CD4-positive, alpha-beta T cell treated with Interleukin-6 at 100 ng/mL for 8 hours (primary cell): ENCODE results near the gene IL27RA.
"Not testable (repeated sequence)": the region's sequence is repeated elsewhere in the genome, so short reads cannot be mapped to it uniquely, and the experiment has no call there.

Experiments used
- DNase-seq: peaks from one replicate; pipeline ENCODE4 v3.0.0-alpha.2; 2020; ENCODE audit warnings: mixed read lengths, low spot score

Gene IL27RA

GRCh38 chr19:14030997-14031718 is 404 bp upstream of the IL27RA start:
- peak; percentile 86 for DNase-seq

DNA sequence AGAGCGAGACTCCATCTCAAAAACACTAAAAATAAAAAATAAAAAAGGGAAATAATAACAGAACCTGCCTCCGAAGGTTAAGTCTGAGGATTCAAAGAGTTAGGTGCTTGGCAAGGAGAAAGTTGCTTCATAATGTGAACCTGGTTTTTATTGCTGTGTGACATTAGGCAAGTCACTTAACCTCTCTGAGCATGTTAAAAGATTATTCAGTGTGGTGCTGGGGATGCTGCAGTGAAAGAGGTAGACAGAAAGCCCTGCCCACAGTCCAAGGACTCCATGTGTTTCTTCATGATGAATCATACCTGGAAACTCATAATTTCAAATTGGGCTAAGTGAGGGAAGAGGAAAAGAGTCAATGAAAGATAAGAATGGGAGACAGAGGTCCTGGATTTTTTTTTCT is 2.4 kb downstream of the IL27RA start:
- no peak for DNase-seq

GRCh38 chr19:14035159-14035558 is 3.6 kb downstream of the IL27RA start:
- not testable (repeated sequence) for DNase-seq

- no peak for DNase-seq
These were observed 4.1 kb downstream of the IL27RA start for GRCh38 chr19:14035706-14036105.

DNA sequence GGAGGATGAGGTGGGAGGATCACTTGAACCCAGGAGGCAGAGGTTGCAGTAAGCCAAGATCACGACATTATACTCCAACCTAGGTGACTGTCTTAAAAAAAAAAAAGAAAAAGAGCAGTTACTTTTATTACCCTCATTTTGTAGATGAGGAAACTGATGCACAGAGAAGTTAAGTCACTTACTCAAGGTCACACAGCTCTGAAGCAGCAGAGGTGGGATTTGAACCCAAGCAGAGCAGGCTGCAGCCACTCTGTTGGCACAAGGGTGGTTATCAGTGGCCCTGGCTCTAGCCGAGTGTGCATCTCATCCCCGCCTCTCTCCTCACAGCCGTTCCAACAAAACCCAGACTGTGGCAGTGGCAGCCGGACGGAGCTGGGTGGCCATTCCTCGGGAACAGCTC is 7.6 kb downstream of the IL27RA start:
- DNase-seq = no peak

DNA sequence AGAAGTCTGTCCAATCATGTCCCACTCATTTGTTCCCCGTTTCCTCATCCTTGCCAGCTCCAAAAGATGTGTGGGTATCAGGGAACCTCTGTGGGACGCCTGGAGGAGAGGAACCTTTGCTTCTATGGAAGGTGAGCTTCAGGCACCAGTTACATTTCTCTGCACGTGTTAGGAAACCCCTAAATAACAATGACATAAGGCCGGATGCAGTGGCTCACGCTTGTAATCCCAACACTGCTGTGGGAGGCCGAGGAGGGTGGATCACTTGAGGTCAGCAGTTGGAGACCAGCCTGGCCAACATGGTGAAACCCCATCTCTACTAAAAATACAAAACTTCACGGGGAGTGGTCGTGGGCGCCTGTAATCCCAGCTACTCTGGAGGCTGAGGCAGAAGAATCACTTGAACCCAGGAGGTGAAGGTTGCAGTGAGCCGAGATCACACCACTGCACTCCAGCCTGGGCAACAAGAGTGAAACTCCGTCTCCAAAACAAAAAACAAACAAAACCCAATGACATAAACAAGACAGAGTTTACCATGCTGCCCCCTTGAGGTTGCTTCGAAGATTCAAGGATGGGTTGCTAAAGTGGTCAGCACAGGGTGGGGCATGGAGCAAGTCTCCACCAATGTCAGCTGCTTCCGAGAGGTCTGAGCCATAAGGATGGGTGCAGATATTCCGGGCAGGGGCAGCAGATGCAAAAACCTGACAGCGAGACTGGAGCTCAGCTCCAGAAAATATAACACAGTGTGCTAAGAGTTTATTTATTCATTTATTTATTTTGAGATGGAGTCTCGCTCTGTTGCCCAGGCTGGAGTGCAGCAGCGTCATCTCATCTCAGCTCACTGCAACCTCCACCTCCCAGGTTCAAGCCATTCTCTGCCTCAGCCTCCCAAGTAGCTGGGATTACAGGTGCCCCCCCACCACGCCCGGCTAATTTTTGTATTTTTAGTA is 11.4 kb downstream of the IL27RA start:
- peak; percentile 29 for DNase-seq

DNA sequence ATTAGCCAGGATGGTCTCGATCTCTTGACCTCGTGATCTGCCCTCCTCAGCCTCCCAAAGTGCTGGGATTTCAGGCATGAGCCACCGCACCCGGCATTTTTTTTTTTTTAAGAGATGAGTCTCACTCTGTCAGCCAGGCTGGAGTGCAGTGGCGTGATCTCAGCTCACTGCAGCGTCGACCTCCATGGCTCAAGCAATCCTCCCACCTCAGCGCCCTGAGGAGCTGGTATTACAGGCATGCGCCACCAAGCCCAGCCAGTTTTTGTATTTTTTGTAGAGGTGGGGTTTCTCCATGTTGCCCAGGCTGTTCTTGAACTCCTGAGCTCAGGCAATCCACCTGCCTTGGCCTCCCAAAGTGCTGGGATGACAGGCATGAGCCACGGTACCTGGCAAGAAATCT is 16.3 kb downstream of the IL27RA start:
- not testable (repeated sequence) for DNase-seq

GRCh38 chr19:14048443-14049153 is 17.0 kb downstream of the IL27RA start:
- peak; percentile 60 for DNase-seq

DNA sequence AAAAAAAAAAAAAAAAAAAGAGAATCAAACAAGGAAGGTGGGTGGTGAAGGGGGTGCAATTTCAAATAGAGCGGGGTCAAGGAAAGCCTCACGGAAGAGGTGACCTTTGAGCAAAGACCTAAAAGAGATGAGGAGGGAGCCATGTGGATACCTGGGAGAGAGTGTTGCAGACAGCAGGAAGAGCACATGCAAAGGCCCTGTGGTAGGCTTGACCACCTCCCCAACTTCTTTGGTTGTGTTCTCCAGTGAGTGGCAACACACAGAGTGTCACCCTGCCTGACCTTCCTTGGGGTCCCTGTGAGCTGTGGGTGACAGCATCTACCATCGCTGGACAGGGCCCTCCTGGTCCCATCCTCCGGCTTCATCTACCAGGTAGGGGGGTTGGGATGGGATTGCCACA is 18.9 kb downstream of the IL27RA start:
- no peak for DNase-seq

DNA sequence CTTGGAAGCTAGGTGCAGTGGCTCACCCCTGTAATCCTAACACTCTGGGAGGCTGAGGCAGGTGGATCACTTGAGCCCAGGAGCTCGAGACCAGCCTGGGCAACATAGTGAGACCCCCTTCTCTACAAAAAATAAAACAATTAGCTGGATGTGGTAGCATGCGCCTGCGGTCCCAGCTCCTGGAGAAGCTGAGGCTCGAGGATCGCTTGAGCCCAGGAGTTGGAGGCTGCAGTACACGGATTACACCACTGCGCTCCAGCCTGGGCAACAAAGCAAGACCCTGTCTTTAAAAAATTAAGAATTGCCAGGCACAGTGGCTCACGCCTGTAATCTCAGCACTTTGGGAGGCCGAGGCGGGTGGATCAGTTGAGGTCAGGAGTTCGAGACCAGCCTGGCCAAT is 19.4 kb downstream of the IL27RA start:
- DNase-seq = not testable (repeated sequence)

GRCh38 chr19:14051980-14052379 is 20.4 kb downstream of the IL27RA start:
- DNase-seq = no peak

DNA sequence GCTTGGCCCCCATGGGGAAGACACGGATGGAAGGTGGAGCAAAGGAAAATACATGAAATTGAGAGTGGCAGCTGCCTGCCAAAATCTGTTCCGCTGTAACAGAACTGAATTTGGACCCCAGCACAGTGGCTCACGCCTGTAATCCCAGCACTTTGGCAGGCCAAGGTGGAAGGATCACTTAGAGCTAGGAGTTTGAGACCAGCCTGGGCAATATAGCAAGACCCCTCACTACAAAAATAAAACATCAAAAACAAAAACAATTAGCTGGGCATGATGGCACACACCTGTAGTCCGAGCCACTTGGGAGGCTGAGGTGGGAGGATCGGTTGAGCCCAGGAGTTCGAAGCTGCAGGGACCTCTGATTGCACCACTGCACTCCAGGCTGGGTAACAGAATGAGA is 20.9 kb downstream of the IL27RA start:
- no peak for DNase-seq

DNA sequence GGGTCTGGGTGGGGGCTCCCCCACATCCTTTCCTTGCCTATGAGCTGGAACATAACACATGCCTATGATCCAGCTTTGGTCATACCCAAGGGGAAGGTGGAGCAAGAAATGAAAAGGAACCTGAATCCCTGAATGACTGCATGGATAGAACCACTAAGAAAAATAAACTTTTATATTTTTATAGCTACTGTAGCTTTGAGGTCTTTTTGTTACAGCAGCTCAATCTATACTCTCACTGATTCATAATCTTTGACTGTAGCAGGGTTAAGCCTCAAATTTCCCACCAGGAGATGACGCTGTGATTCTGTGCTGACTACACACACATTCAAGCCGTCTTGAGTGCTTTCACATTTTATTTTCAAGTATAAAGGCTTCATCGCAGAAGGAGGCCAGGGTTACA is 21.5 kb downstream of the IL27RA start:
- DNase-seq = no peak

DNA sequence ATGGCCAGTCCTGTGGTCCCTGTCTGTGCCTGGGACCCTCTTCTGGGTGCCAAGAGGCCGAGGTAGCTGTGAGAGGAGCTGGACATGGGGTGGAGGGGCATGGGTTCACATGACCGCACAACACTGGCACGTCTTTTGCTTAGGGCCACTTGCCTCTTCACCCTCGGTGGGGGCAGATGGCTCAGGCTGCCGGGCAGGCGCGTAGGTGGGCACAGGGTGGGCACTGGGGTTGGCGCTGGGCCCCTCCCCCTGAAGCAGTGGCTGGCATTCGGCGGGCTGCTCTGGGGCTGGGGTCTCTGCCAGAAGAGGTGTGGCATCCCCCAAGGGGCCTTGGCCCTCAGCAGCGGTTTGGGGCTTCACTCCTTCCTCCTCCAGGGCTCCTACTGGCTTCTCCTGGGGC is 21.9 kb downstream of the IL27RA start:
- DNase-seq = no peak

GRCh38 chr19:14054099-14054498 is 22.5 kb downstream of the IL27RA start:
- DNase-seq = no peak

- no peak for DNase-seq
These were observed 23.2 kb downstream of the IL27RA start for GRCh38 chr19:14054721-14055120.

- no peak for DNase-seq
These were observed 23.8 kb downstream of the IL27RA start for GRCh38 chr19:14055396-14055795.

DNA sequence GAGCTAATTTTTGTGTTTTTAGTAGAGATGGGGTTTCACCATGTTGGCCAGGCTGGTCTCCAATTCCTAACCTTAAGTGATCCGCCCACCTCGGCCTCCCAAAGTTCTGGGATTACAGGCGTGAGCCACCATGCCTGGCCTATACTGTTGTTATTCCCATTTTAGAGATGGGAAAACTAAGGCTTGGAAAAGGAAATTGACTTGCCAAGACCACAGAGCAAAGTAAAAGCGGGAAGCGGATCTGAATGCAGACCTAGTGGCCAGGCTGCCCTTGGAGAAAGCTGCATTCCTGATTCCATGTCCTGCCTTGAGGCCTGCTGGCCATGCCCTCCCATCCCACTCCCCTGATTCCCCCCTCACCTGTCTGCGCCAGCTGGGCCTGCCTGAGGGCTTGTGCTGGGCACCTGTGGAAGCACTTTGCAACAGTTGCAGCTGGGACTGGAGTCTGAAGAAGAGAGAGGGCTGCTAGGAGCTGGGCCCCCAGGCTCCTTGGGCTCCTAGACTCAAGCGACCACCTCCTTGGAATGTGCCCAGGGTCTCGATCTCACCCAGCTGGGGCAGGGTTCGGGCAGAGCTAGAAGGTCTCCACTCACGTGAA is 24.6 kb downstream of the IL27RA start:
- no peak for DNase-seq

DNA sequence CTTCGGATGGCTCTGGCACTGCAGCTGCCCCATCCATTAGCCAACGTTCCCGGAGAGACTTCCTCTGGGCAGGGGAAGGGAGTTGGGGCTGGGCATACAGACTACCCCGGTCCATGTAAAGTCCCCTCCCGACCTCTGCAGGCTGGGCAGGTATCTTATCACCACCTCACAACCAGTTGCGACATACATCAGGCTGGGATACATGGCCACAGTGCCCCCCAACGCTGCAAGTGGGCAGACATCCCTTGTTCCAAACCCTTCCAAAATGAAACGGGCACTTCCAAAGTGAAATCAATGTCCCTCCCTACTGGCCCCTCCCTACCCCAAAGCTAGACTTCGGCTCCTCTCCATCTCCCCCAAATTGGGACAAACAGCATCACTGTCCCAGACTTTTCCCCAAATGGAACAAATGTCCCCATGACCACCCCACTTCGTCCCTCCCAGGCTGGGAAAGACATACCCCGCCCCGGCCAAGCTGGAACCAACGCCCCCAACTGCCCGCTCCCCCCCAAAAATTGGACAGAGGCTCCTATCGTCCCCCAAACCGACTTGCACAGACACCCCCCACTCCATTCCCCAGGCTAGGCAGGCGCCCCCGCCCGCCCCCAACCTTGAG is 25.3 kb downstream of the IL27RA start:
- no peak for DNase-seq

DNA sequence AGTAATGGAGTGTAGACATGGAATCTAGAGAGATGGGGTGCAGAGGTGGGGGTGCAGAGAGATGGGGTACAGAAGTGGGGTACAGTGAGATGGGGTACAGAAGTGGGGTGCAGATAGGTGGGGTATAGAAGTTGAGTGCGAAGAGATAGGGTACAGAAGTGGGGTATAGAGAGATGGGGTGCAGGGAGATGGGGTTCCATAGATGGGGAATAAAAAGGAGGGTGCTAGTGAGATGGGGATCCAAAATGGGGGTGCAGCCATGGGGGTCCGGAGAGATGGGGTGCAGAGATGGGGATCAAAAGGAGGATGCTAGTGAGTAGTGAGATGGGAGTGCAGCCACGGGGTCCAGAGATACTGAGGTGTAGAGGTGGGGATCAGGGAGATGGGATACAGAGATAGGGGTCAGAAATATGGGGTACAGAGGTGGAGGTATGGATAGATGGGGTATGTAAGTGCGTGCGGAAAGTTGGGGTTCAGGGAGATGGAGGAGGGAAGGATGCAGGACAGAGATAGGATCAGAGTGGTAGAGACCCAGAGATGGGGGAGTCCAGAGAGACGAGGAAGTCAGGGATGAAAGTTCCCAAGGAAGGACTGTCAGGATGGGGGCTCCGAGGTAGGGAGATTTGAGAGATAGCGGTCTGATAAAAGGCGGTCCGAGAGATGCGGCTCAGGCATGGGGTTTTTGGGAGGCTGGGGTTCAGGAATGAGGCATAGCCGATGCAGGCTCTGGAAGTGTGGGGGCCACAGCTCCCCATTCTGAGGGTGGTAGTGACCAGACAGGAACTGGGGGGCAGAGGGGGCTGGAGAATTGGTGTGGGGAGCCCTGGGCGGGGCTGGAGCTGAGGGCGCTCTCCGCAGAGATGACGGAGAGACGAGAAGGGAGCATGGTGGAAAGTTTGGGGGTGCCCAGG is 26.9 kb downstream of the IL27RA start:
- DNase-seq = no peak

- peak; percentile 21 for DNase-seq
These were observed 27.5 kb downstream of the IL27RA start for GRCh38 chr19:14059093-14059480.
